ENCODE data around the gene SYNE2.
"Not testable (repeated sequence)": the region's sequence is repeated elsewhere in the genome, so short reads cannot be mapped to it uniquely, and the experiment has no call there.

Gene SYNE2

GRCh38 chr14:63852817-63853731 is at the start of gene SYNE2:
SYNE2 (plus strand) TSS chr14:63853004; CDS start chr14:63909149, 56,145 bp downstream.
- peak; percentile 84 to 85 for DNase-seq

GRCh38 chr14:63803221-63803791 is 49.5 kb upstream of the SYNE2 start:
- DNase-seq = not testable (repeated sequence)

- DNase-seq = not testable (repeated sequence)
These were observed 46.7 kb upstream of the SYNE2 start for GRCh38 chr14:63806064-63806463.

- DNase-seq = not testable (repeated sequence)
These were observed 41.1 kb upstream of the SYNE2 start for GRCh38 chr14:63811692-63812091.

- no peak for DNase-seq
These were observed 19.1 kb upstream of the SYNE2 start for GRCh38 chr14:63833728-63834127.

GRCh38 chr14:63840981-63841380 is 11.8 kb upstream of the SYNE2 start:
- DNase-seq = no peak

GRCh38 chr14:63843796-63844195 is 9.0 kb upstream of the SYNE2 start:
- DNase-seq = no peak

GRCh38 chr14:63848890-63849289 is 3.9 kb upstream of the SYNE2 start:
- DNase-seq = no peak

- DNase-seq = peak; percentile 46 to 90
These were observed 460 bp upstream of the SYNE2 start for GRCh38 chr14:63852271-63852816.

- DNase-seq = peak in 1 of 2 experiments; percentile 67
These were observed 1.1 kb downstream of the SYNE2 start for GRCh38 chr14:63853831-63854293.

- peak in 1 of 2 experiments; percentile 87 for DNase-seq
These were observed 1.5 kb downstream of the SYNE2 start for GRCh38 chr14:63854330-63854729.

GRCh38 chr14:63855281-63855680 is 2.5 kb downstream of the SYNE2 start:
- no peak for DNase-seq

GRCh38 chr14:63857466-63858030 is 4.7 kb downstream of the SYNE2 start:
- no peak for DNase-seq

GRCh38 chr14:63860146-63860545 is 7.3 kb downstream of the SYNE2 start:
- DNase-seq = no peak

- DNase-seq = no peak
These were observed 9.4 kb downstream of the SYNE2 start for GRCh38 chr14:63862163-63862562.

GRCh38 chr14:63863004-63863403 is 10.2 kb downstream of the SYNE2 start:
- DNase-seq = no peak

GRCh38 chr14:63864775-63865174 is 12.0 kb downstream of the SYNE2 start:
- DNase-seq = not testable (repeated sequence)

- no peak for DNase-seq
These were observed 15.4 kb downstream of the SYNE2 start for GRCh38 chr14:63867933-63868921.

- peak; percentile 84 to 87 for DNase-seq
These were observed 17.3 kb downstream of the SYNE2 start for GRCh38 chr14:63869940-63870752.

- not testable (repeated sequence) for DNase-seq
These were observed 17.9 kb downstream of the SYNE2 start for GRCh38 chr14:63870753-63871037.

GRCh38 chr14:63874223-63874622 is 21.4 kb downstream of the SYNE2 start:
- no peak for DNase-seq

All from NCI-H187 (cell line).